GM19467 (cell line): Measurements from ENCODE around the gene ADGRF1.
"Not testable (repeated sequence)": the region's sequence is repeated elsewhere in the genome, so short reads cannot be mapped to it uniquely, and the experiment has no call there.

ENCODE experiments used
- ATAC-seq: cut with Tn5 transposase; IDR thresholded peaks from one replicate; pipeline ENCODE4 v1.9.1; 2021; ENCODE audit warnings: mild to moderate bottlenecking, moderate library complexity; ENCODE audit not compliant: unreplicated experiment

The ADGRF1 gene

DNA sequence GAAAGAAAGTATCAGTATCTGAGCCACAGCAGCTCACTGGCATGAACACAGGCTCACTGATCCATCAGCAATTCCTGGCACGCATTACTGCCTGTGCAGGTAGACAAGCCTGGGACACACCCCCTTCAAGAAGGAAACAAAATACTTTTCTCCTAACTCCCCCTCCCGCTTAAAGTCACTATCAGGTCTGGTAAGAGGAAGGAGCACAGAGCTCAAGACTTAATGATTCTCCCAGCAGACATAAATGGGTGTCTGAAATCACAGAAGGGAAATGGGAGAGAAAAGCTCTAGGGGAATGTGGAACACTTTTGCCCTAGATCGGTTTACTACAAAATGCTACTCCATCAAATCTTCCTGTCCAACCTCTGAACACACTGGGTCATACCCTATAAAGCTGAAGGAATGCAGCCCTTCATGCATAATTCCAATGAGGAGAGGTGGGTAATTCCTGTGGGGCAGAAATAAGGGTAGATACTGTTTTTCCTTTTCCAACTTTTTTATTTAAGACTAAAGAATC is at the start of gene ADGRF1:
Gene ADGRF1, minus strand, starts transcription at position 58 of the 517 bp plus-strand sequence. CDS start 13,271 bp downstream, outside the sequence.
- no peak for ATAC-seq

DNA sequence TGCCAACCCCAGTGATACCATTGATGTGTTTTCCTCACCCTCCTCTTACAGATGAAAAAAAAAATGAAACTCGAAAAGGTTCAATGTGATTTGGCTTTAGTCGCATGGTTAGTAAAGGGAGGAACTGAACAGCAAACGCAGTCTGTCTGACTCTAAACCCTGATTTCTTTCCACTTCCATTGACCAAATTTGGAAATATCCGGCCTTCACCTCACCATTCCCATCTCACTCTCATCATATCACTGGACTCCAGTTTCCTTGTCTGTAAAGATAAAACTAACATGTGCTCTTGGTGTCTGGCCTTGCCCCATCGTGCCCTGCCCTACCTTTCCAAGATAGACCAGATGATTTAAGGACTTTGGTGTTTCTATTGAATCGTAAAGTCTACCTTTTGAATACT is 48.7 kb upstream of the ADGRF1 start:
- no peak for ATAC-seq

DNA sequence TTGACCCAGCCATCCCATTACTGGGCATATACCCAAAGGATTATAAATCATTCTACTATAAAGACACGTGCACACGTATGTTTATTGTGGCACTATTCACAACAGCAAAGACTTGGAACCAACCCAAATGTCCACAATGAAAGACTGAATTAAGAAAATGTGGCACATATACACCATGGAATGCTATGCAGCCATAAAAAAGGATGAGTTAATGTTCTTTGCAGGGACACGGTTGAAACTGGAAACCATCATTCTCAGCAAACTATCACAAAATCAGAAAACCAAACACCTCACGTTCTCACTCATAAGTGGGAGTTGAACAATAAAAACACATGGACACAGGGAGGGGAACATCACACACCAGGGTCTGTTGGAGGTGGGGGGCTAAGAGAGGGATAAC is 47.3 kb upstream of the ADGRF1 start:
- not testable (repeated sequence) for ATAC-seq

DNA sequence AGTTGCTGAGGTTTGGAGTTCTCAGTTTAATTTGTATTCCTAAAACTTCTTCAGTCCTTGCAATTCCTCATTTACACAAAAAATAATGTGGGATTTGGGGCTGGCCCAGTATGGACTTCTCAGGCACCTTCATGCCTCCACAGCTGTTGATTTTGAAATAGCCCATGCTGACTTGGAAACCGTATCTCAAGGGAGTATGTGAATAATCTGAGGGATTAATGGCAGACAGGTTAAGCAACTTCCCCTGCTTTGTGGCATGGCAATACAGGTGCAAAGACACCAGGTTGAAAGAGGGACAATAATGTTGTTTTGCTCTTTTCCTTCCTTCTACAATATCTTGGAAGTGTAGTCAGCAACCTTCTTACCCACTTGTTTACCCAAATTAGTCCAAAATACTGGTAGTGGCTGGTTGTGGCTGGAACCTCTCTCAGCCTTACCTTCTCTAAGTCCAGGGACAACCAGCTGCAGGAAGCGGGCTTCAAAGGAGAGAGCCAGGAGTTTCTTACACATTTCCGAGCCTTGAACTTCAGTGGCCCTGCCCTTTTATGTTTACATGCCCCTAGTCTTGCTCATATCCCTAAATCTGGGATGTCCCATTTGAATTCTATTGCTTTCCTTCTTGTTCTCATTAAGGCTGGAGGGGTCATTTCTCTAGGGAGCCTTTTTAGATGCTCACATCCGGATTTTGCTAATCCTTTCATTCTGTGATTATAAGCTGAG is 44.1 kb upstream of the ADGRF1 start:
- no peak for ATAC-seq

DNA sequence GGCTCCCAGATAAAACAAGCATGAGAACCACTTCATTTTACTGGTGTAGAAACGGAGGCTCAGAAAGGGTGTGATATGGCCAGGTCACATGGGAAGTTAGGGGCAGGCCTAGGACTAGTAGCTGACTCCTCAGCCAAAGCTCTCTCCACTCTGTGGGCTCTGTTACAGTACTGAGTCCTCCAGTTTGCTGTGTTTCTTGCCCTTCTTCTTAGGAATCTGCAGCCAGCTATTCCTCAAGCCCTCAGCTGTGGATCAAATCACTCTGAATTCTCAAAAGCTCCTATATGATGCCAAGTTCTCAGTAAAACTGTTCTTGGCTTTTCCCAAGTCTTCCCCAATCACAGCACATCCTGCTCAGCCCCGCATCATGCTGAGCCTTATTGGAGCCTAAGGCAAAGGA is 42.5 kb upstream of the ADGRF1 start:
- no peak for ATAC-seq

DNA sequence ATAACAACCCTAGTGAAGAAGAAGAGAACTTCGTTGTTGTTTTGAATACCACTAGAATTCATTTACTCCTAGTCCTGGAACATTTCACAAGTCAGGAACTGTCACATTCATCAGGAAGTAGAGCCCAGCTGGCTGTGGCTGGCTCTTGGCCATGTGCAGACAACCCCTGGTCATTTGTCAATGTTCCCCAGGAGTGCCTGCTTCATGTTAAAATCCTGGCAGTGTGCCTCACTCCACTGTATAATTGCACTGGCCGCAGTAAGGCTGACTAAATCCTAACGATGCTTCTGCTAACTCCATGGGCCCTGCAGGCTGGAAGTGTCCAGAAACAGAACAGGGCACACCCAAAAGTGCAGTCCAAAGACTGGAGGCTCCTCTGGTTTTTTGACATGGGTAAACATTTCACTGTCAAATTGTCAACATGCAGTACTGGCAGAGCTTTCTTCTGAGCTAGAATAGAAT is 41.5 kb upstream of the ADGRF1 start:
- ATAC-seq = no peak

DNA sequence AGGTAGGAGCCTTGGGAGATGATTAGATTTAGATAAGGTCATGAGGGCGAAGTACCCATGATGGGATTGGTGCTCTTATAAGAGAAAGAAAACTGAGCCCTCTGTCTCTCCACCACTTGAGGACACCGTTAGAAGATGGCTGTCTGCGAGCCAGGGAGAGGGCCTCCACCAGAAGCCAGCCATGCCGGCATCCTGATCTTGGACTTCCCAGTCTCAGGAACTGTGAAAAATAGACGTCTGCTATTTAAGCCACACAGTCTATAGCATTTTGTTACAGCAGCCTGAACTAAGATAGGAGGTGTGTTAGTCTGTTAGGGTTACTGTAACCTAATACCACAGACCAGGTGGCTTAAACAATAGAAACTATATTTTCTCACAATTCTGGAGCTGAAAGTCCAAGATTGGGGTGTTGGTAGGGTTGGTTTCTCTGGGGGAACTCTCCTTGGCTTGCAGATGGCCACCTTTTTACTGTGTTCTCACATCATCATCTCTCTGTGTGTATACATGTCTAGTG is 38.0 kb upstream of the ADGRF1 start:
- ATAC-seq = no peak

DNA sequence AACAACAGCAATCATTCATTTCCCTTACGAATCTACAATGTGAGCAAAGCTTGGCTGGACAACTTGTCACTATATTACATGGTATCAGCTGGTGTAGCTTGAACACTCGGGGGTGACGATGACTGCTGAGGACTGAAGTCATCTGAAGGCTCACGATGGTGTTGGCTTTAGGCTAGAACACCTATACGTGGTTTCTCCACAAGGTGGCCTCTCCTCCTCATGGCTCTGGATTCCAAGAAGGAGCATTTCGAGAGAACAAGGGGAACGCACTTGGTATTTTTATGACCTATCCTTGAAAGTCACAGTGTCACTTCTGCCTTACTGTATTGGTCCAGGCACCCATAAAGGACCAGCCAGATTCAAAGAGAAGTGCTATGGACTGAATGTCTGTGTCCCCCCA is 37.5 kb upstream of the ADGRF1 start:
- ATAC-seq = no peak

DNA sequence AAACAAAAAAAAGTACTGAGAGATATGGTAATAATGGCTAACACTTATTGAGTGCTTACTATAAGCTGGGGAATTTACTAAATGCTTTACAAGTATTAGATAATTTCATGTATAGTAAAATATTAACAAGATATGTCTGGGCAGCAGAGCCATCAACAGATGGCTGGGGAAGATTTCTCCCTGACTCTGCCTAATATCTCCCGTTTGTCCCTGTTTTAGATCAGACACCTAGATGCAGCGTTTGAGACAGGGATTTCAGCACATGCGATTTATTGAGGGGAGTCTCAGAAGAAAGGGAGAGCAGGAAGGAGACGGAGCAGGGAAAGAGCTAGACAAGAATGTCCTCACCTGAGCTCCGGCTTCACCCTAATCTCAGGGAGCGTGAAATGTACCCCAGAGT is 36.9 kb upstream of the ADGRF1 start:
- no peak for ATAC-seq

DNA sequence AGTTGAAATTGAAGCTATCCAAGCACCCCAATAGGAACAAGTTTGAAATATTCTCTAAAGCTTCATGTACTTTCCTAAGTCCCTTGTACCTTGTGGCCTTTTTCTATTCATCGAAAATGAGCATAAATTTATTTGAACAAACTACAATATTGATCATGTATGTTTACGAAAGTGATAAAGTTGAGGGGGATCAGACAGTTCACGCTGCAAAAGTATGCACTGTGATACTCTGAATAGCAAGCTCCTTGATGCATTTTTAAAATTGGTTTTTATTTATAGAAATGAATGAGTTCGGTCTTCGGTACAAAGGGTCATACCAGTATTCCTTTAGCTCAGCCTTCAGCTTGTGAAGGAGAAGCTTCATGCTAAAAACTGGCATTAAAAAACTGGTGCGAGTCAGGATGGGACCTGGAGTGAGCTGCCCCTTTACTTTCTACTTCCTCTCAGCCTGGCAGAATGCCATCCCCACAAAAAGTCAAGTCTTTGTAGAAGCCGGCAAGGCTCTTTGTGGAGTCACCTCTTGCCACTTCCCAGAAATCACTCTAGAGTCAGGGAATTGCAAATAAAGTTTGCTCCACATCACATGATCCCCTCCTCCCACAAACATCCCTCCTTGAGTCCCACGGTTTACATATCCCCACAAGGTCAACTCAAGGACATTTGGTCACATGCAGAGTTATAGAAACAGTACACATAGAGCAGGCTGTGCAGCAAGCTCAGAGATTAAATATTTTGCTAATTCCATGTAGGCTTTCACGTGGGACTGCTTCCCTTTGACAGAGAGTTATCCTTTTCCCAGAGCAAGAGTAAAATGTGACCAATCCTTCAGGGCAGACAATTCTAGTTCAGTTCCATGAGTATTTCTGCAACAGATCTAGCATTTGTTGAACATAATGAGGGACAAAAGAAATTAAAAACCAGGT is 34.6 kb upstream of the ADGRF1 start:
- ATAC-seq = no peak

DNA sequence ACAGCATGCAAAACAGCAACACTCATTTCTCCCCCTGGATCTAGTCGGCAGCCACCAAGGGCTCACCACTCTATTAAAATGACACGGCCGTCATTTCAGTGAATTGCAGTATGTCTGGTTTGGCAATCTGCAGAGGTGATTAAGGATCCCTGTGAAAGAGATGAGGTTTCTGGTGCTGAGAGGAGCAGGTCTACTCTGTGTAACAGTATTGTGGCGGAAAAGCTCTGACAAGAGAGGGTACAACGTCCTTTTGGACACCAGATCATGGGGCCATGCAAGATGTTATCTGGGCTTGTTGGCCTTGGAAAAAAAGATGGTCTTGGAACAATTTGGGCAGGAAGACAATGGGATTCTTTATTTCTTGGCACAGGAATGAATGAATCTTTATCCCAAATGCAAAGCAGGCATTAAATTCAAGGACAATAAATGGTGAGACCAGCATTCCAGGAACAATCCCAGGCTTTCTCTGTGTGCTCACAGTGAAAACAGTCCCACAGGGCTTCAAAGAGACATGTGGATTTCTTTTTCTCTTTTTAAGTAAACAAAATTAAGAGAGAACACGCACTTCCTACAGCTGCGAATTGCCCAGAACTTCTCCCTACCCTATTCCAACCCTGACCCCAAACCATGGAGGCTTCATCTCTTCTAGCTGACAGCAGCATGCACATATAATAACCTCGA is 33.7 kb upstream of the ADGRF1 start:
- no peak for ATAC-seq

DNA sequence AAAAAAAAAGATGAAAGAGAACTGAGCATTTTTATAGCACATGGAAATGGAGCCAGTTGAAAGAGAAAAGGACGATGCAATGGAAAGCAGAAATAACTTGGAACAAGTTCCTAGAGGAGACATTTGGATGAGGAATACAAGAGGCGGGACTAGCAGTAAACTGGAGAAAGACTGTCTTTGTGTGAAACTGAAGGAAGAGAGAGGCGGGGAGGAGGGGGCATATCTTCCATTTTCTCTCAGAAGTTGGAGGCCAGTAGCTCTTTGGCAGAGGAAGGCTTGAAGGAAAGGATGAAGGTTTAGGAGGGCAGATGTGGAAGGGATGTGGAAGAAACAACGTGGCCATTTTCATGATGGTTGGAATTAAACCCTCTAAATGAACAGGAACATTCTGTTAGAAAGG is 33.0 kb upstream of the ADGRF1 start:
- ATAC-seq = no peak

DNA sequence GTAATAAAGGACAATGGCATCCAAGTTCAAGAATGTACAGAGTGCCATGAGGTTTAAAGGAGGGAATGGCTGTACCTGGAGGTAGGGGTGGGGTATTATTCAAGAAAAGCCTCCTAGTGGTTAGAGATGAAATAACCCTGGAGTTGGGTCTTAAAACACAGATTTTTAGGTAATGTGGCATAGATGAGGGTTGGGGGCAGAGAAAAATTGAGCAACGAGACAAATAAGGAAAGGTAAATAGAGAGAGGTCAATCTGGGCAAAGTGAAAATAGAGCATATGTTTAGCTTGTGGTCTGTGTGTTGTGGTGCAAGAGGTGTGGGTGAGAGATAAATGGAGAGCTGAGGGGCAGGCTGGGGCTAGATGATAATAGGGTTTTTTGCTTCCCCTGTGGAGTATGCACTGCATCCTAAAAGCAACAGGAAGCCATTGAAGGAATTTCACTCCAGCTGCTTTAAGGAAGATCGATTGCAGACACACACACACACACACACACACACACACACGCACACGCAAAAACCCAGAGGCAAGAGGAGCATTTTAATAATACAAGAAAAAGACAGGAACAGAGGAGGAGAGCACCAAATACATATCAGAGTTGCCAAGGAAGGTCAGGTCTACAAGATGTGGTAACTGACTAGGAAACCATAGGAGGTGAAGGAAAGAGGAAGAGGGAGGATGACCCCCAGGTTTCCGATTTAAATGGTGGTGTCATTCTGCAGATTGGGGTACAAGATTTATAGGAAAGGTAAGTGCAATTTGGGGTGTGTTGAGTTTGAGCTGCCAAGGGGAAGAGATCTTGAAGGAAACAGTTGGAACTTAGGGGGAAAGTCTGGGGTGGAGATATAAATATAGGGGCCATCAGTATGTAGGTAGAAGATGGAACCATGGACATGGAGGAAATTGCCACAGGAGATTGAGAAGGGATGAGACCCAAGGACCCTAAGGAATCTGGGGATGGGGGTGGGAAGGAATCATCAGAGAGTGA is 31.3 kb upstream of the ADGRF1 start:
- ATAC-seq = no peak

DNA sequence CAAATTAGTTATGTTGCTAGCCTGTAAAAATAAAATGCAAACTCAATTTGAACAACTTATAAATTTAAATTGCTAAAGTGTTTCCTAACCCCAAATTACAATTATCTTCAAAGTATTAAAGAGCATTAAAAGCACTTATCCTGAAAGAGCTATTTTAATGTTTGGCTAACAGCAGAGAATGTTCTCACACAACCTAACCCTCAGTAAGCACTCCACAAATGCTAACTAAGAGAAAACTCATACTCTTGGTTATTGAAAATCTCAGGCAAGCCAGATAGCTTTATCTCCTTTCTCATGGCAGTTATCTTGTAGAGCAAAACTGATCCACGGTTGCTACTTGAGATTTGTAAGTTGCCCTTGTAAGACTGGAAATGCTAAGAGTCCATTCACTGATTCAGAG is 30.5 kb upstream of the ADGRF1 start:
- no peak for ATAC-seq

DNA sequence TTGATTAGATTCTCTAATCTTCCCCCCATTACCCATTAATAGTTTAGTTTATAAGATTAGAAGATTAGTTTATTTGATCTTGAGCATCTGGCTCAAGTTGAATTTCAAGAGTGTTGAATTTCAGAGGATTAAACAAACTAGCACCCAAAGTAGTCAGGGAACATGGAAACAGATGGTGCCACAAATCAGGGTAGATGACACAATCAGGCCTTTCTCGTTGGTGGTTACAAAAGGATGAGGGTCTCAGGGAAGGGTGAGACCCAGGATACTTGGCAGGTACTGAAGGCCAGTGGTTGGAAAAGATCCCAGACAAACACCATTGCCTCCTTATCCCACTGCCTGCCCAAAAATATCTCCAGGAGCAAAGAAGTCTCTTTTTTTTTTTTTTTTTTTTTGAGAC is 29.5 kb upstream of the ADGRF1 start:
- no peak for ATAC-seq

DNA sequence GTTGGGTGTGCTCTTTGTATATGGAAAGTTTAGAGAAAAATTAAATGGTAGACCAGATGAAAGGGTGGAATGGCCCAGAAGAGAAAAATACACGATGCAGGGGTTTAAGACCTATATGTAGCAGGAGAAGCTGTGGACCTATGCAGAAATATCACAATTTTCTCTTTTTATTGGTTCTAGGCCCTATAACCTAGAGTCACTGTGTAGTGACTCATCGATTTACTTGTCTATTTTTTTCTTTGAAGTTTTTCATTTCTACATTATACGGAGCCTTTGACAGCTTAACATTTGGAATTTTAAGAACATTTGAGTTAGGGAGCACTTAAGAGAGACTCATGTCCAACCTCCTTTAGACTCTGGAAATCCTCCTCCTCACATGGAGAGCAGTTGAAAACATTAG is 28.3 kb upstream of the ADGRF1 start:
- ATAC-seq = no peak

DNA sequence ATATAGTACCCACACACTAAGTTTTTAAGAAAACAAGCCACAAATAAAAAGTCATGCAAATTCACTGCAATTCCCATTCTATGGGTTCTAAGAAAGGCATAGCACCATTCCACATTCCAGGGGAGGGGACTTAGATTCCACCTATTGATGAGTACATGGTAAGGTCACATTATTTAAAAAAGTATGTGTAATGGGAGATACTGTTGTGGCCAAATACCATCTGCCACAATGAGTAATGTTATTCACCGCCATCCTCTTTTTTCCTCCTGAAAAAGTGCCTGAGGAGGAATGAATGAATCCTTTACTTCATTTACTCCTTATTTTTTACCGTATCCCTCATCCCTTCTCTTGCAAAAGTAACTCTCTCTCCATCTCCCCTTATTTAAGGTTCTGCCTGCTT is 27.0 kb upstream of the ADGRF1 start:
- no peak for ATAC-seq

DNA sequence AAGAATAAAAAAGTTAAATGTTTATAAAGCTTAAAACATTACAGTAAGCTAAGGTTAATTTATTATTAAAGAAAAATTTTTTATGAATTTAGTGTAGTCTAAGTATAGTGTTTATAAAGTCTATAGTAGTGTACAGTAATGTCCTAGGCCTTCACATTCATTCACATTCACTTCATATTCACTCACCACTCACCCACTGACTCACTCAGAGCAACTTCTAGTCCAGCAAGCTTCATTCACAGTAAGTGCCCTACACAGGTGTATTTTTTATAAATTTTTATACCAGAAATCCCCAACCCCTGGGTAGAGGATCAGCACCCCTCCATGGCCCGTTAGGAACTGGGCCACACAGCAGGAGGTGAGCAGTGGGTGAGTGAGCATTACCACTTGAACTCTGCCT is 24.3 kb upstream of the ADGRF1 start:
- ATAC-seq = no peak

DNA sequence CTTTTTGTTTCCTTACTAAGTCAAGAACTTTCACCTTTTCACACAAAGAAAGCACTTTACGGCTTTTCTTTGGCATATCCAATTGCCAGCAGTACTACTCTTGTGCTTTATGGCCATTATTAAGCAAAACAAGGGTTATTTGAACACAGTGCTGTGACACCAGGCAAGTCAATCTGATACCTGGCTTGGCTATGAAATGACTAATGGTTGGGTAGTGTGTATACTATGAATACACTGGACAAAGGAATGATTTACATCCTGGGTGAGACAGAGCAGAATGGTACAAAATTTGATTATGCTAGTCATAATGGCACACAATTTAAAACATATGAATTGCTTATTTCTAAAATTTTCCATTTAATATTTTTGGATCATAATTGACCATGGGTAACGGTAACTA is 22.1 kb upstream of the ADGRF1 start:
- ATAC-seq = no peak

DNA sequence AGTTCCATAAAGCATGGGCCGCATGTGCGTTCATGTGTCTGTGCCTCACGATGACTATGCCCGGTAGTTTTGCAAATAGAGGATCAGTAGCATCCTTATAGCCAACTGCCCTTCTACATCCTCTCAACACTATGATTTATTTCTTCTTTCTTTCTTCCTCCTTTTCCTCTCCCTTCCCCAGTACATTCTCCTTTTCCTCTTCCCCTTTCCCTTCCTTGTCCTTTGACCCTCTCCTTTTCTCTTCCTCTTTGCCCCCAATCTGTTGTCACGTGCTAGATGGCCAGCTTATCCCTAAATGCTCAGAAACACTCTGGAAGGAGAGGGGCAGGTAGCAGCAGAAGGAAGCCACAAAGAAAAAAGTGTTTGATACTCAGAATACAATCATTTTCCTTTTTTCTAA is 20.2 kb upstream of the ADGRF1 start:
- no peak for ATAC-seq
